HepG2 (cell line): ENCODE results near the gene SPTA1. TPM values are rescaled to one million over a fixed set of nuclear protein-coding genes. Genes with fewer than 3 reads are reported as not detected.

Experiments
- ATAC-seq: fragments of 200-7000 bp; cut with Tn5 transposase; 3 replicates; pipeline ENCODE4 v1.9.1; 2020; ENCODE audit warnings: mild to moderate bottlenecking, moderate library complexity
- BruUV-seq: library from RNA; stranded (reverse); fragments of 400-500 nt; replicated peaks from 2 replicates; lab custom pipeline; 2021; lab: Mats Ljungman, UMichigan
- CTCF ChIA-PET: fragments of 300-600 bp; formaldehyde crosslinking; extraction: SDS; loops from one replicate; lab custom pipeline; 2021; ENCODE audit warnings: low total read pairs, inconsistent platforms, low intra/inter-chr PET ratio; lab: Yijun Ruan, JAX
- POLR2A ChIA-PET: fragments of 350-600 bp; sonication (Branson Sonifier 250); formaldehyde crosslinking; loops from one replicate; lab custom pipeline; 2020; ENCODE audit warnings: antibody characterized with exemption, inconsistent platforms; lab: Yijun Ruan, JAX
- DNase-seq: peaks from one replicate; pipeline ENCODE4 v3.0.0-alpha.2; 2015; ENCODE audit warnings: low spot score
- FAIRE-seq: peaks from 3 replicates; lab custom pipeline; 2011; peaks lifted over from hg19 to GRCh38; lab: Jason Lieb, UNC
- H2AFZ ChIP-seq: one replicate; pipeline ENCODE4 v1.6.1; 2011; ENCODE audit warnings: low read length, inconsistent platforms
- H3K27ac ChIP-seq: fragments of 300-600 bp; 3 replicates; pipeline ENCODE4 v1.8.0; 2011; ENCODE audit warnings: mixed run types, mild to moderate bottlenecking, mixed read lengths, low read length, inconsistent platforms; ENCODE audit not compliant: insufficient read depth; ENCODE audit errors: extremely low read length
- H3K27me3 ChIP-seq, 2 experiments: fragments of 200-600 bp in 1 of 2; 2 replicates in 1 of 2; 3 replicates in 1 of 2; pipeline versions ENCODE4 v1.6.0 to v1.8.0; 2011; ENCODE audit warnings: low read length in 2 of 2, mild to moderate bottlenecking in 2 of 2, moderate library complexity in 2 of 2, inconsistent platforms in 1 of 2; ENCODE audit not compliant: insufficient read depth in 2 of 2, control insufficient read depth in 1 of 2
- H3K36me3 ChIP-seq, 2 experiments: fragments of 200-600 bp in 1 of 2; replicated peaks in 1 of 2; 2 replicates in 1 of 2; 3 replicates in 1 of 2; pipeline versions ENCODE4 v1.5.1 to v1.8.0; 2011; ENCODE audit warnings: low read length in 2 of 2, inconsistent platforms in 1 of 2; ENCODE audit not compliant: insufficient read depth in 2 of 2, control insufficient read depth in 1 of 2
- H3K4me1 ChIP-seq: 2 replicates; pipeline ENCODE4 v1.5.1; 2012; ENCODE audit warnings: low read length, inconsistent platforms; ENCODE audit not compliant: insufficient read depth
- H3K4me2 ChIP-seq: 2 replicates; pipeline ENCODE4 v1.6.0; 2011; ENCODE audit warnings: low read depth, low read length, inconsistent platforms
- H3K4me3 ChIP-seq, 3 experiments: fragments of 200-600 bp in 1 of 3; sonication (generic), shearing (Covaris generic) in 1 of 3; replicated peaks in 1 of 3; 2 replicates each; pipeline ENCODE4 v1.5.1; 2011 to 2016; ENCODE audit warnings: low read length in 3 of 3, inconsistent platforms in 2 of 3, low read depth in 2 of 3, mild to moderate bottlenecking in 2 of 3, control low read depth in 1 of 3, mixed read lengths in 1 of 3; ENCODE audit not compliant: insufficient read depth in 1 of 3
- H3K79me2 ChIP-seq: one replicate; pipeline ENCODE4 v1.6.1; 2011; ENCODE audit warnings: low read length, inconsistent platforms; ENCODE audit not compliant: insufficient read depth
- H3K9ac ChIP-seq: 2 replicates; pipeline ENCODE4 v1.6.0; 2011; ENCODE audit warnings: mild to moderate bottlenecking, low read depth, low read length, inconsistent platforms; ENCODE audit not compliant: insufficient read depth
- H3K9me3 ChIP-seq: 2 replicates; pipeline ENCODE4 v1.5.1; 2012; ENCODE audit warnings: mild to moderate bottlenecking, low read length
- H4K20me1 ChIP-seq: 2 replicates; pipeline ENCODE4 v1.6.0; 2011; ENCODE audit warnings: inconsistent platforms, mild to moderate bottlenecking, low read length, moderate library complexity; ENCODE audit not compliant: insufficient read depth
- ARNT2 ChIP-seq: sonication (generic); formaldehyde crosslinking; IDR thresholded peaks from 2 replicates; pipeline ENCODE4 v1.8.0; 2022; ENCODE audit warnings: mild to moderate bottlenecking, low read depth, missing genetic modification reagents, moderate library complexity
- CEBPB ChIP-seq: IDR thresholded peaks from 2 replicates; pipeline ENCODE4 v1.6.1; 2011; ENCODE audit warnings: low read depth, low read length, improper control_type of control experiment, borderline replicate concordance
- JUN ChIP-seq: sonication (generic); formaldehyde crosslinking; IDR thresholded peaks from 2 replicates; pipeline ENCODE4 v1.4.0; 2020; ENCODE audit warnings: mild to moderate bottlenecking, missing genetic modification reagents
- KMT2B ChIP-seq: IDR thresholded peaks from 2 replicates; pipeline ENCODE4 v1.6.1; 2016; ENCODE audit warnings: missing genetic modification reagents, missing compliant biosample characterization
- MED1 ChIP-seq: sonication (generic); formaldehyde crosslinking; IDR thresholded peaks from 2 replicates; pipeline ENCODE4 v1.4.0; 2020; ENCODE audit warnings: missing genetic modification reagents
- POLR2AphosphoS2 ChIP-seq: IDR thresholded peaks from 2 replicates; pipeline ENCODE4 v1.6.1; 2011; ENCODE audit warnings: low read depth, low read length, improper control_type of control experiment
- ZNF234 ChIP-seq: sonication (generic); formaldehyde crosslinking; conservative IDR thresholded peaks from 2 replicates; pipeline ENCODE4 v1.5.1; 2020; ENCODE audit warnings: mild to moderate bottlenecking, missing genetic modification reagents
- ZNF260 ChIP-seq: sonication (generic); formaldehyde crosslinking; IDR thresholded peaks from 2 replicates; pipeline ENCODE4 v1.4.0; 2020; ENCODE audit warnings: missing genetic modification reagents, low read depth, mild to moderate bottlenecking, borderline replicate concordance
- ZNF619 ChIP-seq: sonication (generic); formaldehyde crosslinking; IDR thresholded peaks from 2 replicates; pipeline ENCODE4 v1.4.0; 2020; ENCODE audit warnings: mild to moderate bottlenecking, missing genetic modification reagents
- ZNF768 ChIP-seq: sonication (generic); formaldehyde crosslinking; IDR thresholded peaks from 2 replicates; pipeline ENCODE4 v1.4.0; 2020; ENCODE audit warnings: missing genetic modification reagents
- in situ Hi-C: cut with HindIII; loops from 2 replicates; pipeline ENCODE4 v1.10.0; 2017; ENCODE audit warnings: low pct_unique_long_range_greater_than_20kb; ENCODE audit not compliant: extremely low pct_ligation_motif_present
- intact Hi-C: fragments of 100-400 bp; cut with micrococcal nuclease; formaldehyde crosslinking; loops from one replicate; pipeline ENCODE4 v1.10.0; 2022; ENCODE audit not compliant: unreplicated experiment
- polyA plus RNA-seq, 8 experiments: library from polyadenylated mRNA; depleted of rRNA in 3 of 8; stranded (reverse) in 7 of 8; unstranded in 1 of 8; fragments of >200 nt; fragmentation: Illumina TruSeq in 4 of 8; extraction: Trizol in 4 of 8; gene quantifications; 2 replicates each; pipeline versions ENCODE4 v1.2.1 to v1.2.3, GENCODE V29; 2011 to 2016; ENCODE audit warnings: low read depth in 4 of 8, missing spikeins in 1 of 8, mixed read lengths in 1 of 8; ENCODE audit not compliant: insufficient read depth in 1 of 8
- total RNA-seq, 5 experiments: library from RNA; depleted of rRNA; stranded (reverse); fragments of >200 nt; fragmentation: Illumina TruSeq; extraction: Trizol; gene quantifications; 2 replicates each; pipeline ENCODE4 v1.2.3, GENCODE V29; 2016; ENCODE audit warnings: low read depth in 1 of 5
- TF ChIP-seq, protein P1 (sequence below): sonication (generic); formaldehyde crosslinking; IDR thresholded peaks from 2 replicates; pipeline ENCODE4 v1.5.0; 2020; ENCODE audit warnings: missing genetic modification reagents
- TF ChIP-seq, protein P2 (sequence below): sonication (generic); formaldehyde crosslinking; conservative IDR thresholded peaks from 2 replicates; pipeline ENCODE4 v1.4.0; 2020; ENCODE audit warnings: mild to moderate bottlenecking, missing genetic modification reagents, moderate library complexity
- TF ChIP-seq, protein P3 (sequence below): sonication (generic); formaldehyde crosslinking; IDR thresholded peaks from 2 replicates; pipeline ENCODE4 v1.4.0; 2020; ENCODE audit warnings: missing genetic modification reagents, mild to moderate bottlenecking, borderline replicate concordance

SPTA1 gene
- total and polyA plus RNA-seq, 2 of the 13 experiments (the other 11 are each of a cell fraction or from before 2014, with no cell fraction given): not detected

DNA sequence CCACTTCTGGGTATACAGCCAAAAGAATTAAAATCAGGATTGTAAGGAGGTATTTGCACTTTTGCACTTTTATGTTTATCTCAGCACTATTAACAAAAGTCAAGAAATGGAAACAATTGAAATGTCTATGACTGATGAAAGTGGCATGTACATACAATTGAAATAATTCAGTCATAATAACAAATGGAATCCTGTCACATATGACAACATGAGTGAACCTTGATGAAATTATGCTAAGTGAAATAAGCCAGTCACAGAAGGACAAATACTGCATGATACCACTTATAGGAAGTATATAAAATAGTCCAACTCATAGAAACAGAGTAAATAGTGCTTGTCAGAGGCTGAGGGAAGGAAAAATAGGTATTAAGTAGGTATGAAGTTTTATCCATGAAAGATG is 3.4 kb upstream of the SPTA1 start:
- Histone ChIP-seq H3K4me1 (no peaks in the 10 kb centered on the region), H3K9me3 (0 out of 2 replicates have a peak, but pooled peaks cover 4% of the 10 kb centered on the region), H3K27ac (no peak overlapping the region), H4K20me1 (no peaks in the 10 kb centered on the region), H3K9ac (no peak overlapping the region), H3K27me3 (no peaks in the 10 kb centered on the region), H3K36me3 (no peaks in the 10 kb centered on the region)
- no TSS peak for BruUV-seq
- FAIRE-seq (no peak), ATAC-seq (no peak)
- POLR2A ChIA-PET: no interaction called here
- TF ChIP-seq KMT2B (CRISPR knock-in tag) (no peak), ZNF260 (CRISPR knock-in tag) (no peak), CEBPB (no peak), ZNF619 (CRISPR knock-in tag) (no peak), ZNF768 (CRISPR knock-in tag) (no peak), ARNT2 (CRISPR knock-in tag) (no peak), MED1 (CRISPR knock-in tag) (no peak), POLR2AphosphoS2 (no peak), JUN (no peak), ZNF234 (CRISPR knock-in tag) (no peak)
- TF ChIP-seq, protein P1, sequence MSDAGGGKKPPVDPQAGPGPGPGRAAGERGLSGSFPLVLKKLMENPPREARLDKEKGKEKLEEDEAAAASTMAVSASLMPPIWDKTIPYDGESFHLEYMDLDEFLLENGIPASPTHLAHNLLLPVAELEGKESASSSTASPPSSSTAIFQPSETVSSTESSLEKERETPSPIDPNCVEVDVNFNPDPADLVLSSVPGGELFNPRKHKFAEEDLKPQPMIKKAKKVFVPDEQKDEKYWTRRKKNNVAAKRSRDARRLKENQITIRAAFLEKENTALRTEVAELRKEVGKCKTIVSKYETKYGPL: no peak
- TF ChIP-seq, protein P2, sequence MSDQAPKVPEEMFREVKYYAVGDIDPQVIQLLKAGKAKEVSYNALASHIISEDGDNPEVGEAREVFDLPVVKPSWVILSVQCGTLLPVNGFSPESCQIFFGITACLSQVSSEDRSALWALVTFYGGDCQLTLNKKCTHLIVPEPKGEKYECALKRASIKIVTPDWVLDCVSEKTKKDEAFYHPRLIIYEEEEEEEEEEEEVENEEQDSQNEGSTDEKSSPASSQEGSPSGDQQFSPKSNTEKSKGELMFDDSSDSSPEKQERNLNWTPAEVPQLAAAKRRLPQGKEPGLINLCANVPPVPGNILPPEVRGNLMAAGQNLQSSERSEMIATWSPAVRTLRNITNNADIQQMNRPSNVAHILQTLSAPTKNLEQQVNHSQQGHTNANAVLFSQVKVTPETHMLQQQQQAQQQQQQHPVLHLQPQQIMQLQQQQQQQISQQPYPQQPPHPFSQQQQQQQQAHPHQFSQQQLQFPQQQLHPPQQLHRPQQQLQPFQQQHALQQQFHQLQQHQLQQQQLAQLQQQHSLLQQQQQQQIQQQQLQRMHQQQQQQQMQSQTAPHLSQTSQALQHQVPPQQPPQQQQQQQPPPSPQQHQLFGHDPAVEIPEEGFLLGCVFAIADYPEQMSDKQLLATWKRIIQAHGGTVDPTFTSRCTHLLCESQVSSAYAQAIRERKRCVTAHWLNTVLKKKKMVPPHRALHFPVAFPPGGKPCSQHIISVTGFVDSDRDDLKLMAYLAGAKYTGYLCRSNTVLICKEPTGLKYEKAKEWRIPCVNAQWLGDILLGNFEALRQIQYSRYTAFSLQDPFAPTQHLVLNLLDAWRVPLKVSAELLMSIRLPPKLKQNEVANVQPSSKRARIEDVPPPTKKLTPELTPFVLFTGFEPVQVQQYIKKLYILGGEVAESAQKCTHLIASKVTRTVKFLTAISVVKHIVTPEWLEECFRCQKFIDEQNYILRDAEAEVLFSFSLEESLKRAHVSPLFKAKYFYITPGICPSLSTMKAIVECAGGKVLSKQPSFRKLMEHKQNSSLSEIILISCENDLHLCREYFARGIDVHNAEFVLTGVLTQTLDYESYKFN: no peak
- TF ChIP-seq, protein P3, sequence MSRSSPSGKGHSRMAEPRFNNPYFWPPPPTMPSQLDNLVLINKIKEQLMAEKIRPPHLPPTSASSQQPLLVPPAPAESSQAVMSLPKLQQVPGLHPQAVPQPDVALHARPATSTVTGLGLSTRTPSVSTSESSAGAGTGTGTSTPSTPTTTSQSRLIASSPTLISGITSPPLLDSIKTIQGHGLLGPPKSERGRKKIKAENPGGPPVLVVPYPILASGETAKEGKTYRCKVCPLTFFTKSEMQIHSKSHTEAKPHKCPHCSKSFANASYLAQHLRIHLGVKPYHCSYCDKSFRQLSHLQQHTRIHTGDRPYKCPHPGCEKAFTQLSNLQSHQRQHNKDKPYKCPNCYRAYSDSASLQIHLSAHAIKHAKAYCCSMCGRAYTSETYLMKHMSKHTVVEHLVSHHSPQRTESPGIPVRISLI: no peak
- TF ChIP-seq, all 625 proteins: peak for 0
- no peaks in the 10 kb centered on the region for H3K79me2 ChIP-seq
- H2AFZ ChIP-seq: no peak overlapping the region
- H3K4me3 ChIP-seq: no peak overlapping the region
- intact Hi-C loops (no loop called here), in situ Hi-C loops (no loop called here)
- CTCF ChIA-PET: no interaction called here
- DNase-seq: no peak
- no peak overlapping the region for H3K4me2 ChIP-seq
